Measurements from ENCODE around the gene TRHDE. TPM values are rescaled to one million over a fixed set of nuclear protein-coding genes. Genes with fewer than 3 reads are reported as not detected.
"Not testable (repeated sequence)": the region's sequence is repeated elsewhere in the genome, so short reads cannot be mapped to it uniquely, and the experiment has no call there.

The TRHDE gene
- total RNA-seq, 1 donor from 2014 or later: 12.1 TPM

DNA sequence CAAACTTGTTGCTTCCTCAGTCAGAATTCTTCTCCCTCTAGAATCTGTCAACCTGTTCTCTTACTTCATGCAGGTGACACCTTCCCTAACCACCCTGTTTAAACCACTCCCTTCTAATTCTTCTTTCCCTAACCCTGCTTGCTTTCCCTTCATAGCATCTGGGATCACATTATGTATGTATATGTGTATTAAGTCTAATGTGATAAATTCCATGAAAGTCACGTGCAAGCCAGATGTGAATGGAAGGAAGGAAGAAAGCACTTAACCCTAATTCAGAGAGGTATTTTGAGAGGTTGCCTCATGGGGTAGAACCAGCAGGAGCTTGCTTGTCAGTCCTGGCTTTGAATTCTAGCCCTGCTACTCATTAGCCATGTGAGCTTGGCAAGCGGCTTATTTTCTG, 340.0 kb downstream of the TRHDE start:
- no peak for DNase-seq (ENCODE audit: low spot score)

DNA sequence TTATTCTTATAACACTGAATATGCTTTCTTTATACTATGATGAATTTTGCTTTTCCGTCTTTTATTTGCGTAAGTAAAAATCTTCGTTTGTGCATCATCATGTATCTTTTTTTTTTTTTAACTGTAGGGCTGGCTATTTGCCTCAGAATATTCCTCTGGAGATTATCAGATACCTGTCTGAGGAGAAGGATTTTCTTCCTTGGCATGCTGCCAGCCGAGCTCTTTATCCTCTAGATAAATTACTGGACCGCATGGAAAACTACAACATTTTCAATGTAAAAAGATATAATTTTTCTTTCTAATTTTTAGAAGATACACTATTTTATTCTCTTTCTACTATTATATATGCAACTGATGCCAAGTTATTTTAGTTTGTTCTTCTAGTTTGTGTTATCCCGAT, 346.6 kb downstream of the TRHDE start:
- no peak for DNase-seq (ENCODE audit: low spot score)

DNA sequence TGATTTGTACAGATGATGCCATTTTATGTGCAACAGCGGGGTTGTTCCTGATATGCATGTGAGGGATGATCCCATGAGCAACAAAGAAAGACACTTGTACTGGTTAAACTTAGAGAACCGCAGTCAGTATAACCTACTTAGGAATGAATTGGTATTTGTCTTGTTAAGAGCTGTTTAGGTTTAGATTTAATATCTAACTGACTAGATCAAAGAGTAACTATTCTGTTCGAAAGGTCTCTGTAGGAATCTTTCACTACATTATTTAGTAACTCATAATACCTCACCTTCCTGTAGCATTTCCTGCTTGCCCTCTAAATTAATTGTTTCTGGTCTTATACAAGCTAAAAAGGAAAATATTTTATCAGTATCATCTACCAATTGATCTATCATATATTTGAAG, 350.4 kb downstream of the TRHDE start:
- DNase-seq (ENCODE audit: low spot score): no peak

DNA sequence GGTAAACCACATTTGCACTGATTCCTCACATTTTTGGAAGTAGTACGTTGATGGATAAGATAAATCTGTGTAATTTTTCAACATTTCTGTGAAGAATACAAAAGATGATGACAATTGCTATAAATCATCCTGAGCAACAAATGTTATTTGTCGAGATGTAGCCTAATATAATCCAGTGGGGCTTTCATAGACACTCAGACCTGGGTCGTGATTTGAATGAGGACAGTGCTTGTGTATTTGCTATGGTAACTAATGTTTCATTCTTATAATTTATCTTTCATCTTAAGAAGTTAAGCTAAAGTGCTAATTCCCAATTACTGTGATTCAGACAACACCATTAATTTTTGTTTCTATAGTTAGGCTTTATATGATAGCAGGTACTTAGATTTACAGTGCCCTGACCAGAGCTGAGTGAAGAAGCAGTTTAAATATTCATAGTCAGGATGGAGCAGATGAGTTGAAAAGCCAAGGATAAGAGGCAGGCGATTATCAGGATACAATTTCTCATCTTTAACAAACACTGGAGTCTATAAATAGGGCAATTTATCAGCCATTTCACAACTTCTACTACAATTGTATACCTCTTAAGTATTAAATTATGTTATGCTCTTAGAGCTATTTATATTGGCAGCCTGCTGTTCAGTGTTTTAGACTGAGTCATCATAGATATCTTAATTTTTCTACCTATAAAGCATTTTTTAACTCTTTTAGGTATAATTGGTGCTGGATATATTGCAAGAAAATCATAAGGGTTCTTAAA, 359.9 kb downstream of the TRHDE start:
- no peak for DNase-seq (ENCODE audit: low spot score)

DNA sequence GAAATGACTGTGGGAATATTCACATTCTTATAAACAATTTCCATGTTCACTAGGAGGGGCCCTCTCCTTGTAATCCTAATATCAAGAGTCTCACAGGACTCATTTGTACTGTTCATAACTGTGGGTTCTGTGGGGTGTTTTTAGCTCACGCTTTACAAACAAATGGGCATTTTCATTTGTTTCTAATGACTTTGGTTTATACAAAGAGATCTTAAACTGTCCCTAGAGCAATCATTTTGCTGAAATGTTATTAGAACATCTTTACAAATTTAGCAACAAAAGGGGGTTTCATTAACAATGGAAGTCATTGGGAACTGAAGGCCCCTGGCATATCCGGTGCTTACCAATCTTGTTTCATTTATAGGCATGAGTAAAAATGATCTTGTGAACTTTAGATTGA, 370.5 kb downstream of the TRHDE start:
- DNase-seq (ENCODE audit: low spot score): no peak

DNA sequence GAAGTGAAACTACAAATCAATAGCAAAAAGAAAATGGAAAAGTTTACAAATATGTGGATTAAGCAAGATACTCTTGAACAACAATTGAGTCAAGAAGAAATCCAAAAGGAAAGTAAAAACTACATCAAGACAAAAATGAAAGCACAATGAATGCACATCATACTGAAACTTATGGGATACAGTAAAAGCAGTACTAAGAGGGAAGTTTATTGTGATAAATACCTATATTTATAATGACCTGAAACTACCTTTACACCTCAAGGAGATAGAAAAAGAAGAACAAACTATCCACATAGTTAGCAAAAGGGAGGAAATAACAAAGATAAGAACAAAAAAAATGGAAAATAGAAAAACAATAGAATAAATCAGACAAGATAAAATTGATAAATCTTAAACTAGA, 375.0 kb downstream of the TRHDE start:
- no peak for DNase-seq (ENCODE audit: low spot score)

DNA sequence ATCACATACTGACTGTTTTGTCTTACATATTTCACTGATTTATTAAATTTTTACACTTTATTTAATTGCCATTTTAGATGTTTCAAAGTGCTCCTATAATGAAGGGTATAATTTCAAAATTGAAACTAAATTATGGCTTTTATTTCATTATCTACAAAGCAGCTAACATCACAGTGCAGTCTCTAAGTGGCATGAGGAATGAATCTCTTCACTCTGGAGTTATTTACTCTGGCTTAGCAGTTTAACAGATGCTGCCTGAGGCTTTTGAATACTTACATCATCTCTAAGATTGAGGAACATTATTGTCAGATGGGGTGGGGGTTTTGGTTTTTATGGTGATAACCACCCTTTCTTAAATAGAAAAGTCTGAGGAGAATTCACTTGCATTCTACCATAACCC, 386.4 kb downstream of the TRHDE start:
- no peak for DNase-seq (ENCODE audit: low spot score)

DNA sequence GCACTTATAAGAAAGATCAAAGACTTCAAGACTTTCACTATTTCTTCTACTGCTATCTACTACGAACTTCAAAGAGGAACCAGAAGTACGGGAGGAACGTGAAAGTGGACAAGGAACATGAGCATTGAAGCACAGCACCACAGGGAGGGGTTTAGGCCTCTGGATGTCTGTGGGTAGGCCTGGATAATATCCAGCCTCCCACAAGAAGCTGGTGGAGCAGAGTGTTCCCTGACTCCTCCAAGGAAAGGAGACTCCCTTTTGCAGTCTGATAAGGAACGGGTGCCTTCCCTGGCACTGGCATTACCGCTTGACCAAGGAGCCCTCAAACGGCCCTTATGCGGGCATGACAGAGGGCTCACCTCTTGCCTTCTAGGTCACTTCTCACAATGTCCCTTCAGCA, 388.0 kb downstream of the TRHDE start:
- not testable (repeated sequence) for DNase-seq (ENCODE audit: low spot score)

DNA sequence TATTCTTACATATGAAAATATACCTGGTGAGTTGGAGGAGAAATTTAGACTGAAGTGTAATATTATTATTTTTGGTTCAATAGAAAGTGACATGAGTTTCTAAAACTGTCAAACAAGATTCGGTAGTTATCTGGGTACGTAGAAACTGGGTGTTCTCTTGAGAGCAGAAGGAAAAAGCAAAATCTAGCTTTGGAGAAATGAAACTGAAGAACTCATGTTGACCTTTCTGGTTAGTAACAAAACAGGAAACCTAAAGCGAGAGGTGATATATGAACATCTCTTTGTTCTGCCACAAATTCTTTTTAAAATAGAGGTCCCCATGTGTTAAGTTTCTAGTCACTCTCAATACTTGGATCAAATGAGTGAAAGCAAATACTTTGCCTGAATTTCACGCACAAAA, 401.7 kb downstream of the TRHDE start:
- no peak for DNase-seq (ENCODE audit: low spot score)

DNA sequence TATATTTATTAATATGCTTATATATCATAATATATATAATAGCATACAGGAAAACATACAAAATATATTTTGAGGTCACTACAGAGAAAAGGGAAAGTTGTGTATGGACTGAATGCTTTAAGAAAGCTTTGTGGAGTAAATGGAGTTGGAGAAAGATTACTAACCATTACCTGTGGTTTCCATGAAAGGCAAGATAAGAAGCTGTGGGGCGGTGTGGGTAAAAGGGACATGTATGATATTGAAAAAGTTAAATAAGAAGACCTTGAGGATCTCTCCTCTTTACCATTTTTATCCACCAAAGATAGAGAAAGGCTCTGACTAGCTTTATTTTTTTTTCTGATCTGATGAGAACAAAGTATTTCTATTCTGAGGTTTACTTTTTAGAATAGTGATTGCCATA, 404.4 kb downstream of the TRHDE start:
- DNase-seq (ENCODE audit: low spot score): no peak

DNA sequence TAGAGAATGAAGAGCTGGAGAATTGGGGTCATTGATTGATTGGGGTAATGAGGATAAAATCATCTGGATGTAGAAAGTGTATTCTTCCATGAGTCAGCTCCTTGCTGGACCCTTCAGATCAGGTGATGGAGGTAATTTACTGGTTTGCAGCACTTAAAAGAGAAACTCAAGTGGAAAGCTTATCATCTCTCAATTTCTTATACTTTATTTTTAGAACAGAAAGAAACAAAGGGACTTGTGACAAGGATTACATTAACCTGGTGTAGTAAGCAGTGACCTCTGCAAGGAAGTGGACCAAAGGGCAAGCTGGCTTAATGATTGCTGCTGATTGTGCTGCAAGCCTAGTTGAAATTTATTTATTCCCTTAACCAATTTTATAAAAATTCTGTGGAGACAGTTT, 405.0 kb downstream of the TRHDE start:
- DNase-seq (ENCODE audit: low spot score): no peak

DNA sequence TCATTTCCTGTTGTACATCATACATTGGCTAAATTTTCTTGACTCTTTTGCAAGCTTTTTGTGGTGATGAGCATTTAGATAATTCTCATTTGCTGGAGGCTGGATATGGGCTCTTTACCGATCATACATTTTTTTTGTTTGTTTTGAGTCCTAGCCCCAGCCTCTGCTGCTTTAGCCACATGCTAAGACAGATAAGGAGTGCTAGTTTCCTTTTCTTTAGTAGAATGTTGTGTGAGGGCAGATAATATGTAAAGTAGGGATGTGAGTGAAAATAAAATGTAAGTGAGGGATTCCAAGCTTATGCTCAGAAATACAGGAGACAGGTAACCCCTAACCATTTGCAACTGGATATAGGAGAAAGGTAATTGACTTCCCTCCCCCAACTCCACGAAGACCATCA, 405.7 kb downstream of the TRHDE start:
- DNase-seq (ENCODE audit: low spot score): no peak

DNA sequence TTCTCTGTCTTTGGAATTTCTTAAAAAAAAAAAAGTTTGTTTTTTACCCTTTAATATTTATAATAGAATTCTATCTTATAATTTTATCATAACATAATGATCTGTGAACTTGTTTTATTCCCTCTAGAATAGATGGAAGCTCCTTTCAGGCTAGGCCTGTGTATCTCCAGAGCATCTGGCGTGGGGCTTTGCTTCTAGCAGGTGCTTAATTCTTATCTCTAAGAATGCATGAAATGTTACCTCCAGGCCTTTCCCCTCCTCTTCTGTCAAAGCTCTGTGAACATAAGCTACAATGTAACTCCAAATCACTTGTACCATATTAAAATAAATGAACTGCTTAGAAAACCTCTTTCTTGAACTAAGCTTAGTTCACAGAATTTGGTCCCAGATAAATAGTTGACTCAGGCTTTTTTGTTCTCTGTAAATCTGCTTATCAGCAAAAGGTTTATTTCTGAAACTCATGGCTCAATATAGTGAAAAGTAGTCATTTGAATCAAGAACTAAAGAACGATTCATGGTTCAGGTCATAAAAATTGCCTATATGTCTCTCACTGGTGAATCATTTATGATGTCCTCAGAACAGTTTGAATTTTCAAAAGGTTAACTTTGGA, 407.1 kb downstream of the TRHDE start:
- DNase-seq (ENCODE audit: low spot score): no peak

DNA sequence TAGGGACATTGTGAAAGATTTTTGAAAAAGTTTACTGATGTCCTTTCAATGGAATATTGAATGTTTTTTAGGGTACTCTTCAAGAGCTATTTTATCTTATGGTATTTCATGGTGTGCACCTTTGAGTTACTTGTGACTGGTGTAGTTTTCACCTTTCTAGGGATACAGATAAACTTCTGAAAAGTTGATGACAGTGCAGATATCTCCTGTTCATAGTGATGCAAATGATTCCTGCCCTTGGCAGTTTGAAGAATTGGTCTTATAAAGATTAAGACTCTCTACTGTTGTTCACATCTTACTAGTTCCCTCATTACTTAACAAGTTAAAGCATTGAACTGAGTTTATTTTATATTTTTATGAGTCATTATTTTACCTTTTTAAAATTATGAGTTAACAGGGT, 408.9 kb downstream of the TRHDE start:
- no peak for DNase-seq (ENCODE audit: low spot score)

DNA sequence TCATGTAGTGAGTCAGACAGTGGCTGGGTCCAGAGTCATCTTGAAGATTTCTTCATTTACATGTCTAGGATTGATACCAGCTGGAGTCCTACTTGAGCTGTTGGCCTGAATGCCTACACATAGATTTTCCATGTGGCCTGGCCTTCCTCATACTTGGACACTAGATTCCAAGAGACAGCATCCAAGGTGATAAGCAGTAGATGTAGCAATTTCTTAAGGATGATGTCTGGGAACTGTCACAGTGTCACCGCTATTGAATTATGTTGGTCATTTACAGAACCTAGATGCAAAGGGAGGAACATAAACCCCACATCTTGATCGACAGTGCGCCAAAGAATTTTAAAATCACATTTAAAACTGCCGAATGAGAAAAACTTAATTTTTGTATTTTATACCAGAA, 412.3 kb downstream of the TRHDE start:
- DNase-seq (ENCODE audit: low spot score): no peak

DNA sequence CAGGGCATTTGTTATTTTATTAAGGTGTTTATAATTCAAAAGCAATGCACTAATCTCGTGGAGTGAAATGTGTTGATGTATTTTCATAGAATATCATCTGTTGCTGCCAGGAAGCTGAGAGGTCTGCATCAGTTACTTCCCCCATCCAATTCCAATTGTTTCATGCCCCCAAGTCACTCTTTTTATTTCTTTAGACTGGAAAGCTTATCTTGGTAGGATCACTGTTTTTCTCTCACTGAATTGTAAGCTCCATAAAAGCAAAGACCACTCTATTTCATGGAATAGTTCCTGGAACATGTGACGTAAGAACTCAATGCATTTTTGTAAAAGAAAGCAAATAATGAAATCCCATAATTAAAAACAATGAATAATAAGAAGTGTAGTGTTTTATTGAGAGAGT, 420.2 kb downstream of the TRHDE start:
- DNase-seq (ENCODE audit: low spot score): no peak

DNA sequence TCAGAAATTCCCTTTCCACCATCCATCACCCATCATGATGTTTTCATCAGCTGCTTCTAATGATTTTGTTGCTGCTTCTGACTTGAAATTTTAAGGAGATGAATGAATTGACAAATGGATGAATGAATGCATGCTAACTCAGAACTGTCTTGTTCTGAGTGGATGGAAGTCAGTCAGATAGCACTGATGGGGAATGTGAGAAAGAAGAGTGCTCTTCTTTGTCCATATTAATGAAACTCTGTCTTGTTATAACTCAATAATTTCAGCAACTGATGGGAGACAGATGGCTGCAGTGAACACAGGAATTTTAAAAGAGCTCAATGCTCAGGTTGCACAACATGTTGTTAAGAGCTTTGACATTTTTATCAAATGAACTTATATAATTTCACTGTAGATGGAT, 422.0 kb downstream of the TRHDE start:
- no peak for DNase-seq (ENCODE audit: low spot score)

DNA sequence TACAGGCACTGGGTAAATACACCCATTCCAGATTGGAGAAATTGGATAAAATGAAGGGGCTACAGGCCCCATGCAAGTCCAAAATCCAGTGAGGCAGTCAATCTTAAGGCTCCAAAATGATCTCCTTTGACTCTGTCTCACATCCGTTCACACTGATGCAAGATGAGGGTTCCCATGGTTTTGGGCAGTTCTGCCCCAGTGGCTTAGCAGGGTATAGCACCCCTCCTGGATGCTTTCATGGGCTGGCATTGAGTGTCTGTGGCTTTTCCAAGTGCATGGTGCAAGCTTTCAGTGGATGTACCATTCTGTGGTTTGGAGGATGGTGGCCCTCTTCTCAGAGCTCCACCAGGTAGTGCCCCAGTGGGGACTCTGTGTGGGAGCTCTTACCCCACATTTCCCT, 427.2 kb downstream of the TRHDE start:
- DNase-seq (ENCODE audit: low spot score): no peak

DNA sequence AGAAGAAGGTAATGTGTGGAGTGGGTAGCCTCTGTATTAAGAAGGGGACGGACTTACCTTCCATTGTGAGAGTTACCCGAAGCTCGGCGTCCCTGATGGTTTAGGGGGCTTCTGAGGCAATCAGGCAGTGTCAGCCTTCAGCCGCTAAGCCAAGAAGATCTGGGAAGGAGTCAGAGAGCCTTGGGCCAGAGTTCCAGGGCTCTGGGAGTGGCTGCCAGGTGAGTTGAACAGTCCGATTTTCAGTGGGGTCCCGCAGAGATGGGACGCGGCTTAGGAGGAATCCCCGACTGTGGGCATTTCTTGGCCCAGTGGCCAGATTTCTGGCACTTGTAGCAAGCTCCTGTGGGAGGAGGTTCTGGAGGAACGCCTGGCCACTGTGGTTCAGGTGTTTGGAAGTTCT, 439.9 kb downstream of the TRHDE start:
- not testable (repeated sequence) for DNase-seq (ENCODE audit: low spot score)

DNA sequence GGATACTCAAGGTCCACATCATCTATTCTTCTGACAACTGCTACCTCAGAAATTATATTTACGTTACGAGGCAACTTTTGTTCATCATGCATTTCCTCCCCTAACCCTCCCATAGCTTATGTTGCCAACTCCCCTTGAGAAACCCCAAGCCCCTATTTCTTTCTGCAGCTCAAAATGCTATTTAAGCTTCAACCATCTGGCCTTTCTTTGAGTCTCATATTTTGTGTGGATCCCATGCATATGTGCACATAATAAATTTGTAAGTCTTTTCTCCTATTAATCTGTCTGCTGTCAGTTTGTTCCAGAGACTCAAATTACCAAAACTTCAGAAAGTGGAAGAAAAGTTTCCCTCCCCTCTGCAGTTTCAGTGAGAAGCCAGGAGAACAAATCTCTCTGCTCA, 444.1 kb downstream of the TRHDE start:
- no peak for DNase-seq (ENCODE audit: low spot score)

DNA sequence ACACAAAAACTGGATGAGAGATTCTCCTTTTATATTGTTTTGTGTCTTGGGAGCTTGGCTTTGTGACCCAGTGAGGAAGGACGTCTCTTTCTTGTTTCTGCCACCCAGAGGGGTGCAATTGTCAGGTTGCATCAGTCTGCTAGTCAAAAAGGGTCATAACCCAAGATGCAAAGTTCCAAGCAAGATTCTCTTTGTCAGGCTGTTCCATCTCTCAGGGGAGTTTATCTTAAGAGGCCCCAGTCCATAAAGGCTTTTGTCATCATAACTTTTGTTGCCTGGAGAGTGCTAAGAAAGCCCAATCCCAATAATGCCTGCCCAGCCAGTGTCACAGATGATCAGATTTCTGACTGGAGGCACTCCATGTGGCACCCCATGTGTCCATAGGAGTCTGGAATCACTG, 444.9 kb downstream of the TRHDE start:
- no peak for DNase-seq (ENCODE audit: low spot score)

Measured in ureter (tissue), 1 donor.